Activated CD8-positive, alpha-beta memory T cell treated with anti-CD3 and anti-CD28 coated beads for 4 hours (primary cell): ENCODE data around the gene KHK.

ENCODE experiments used
- DNase-seq, 2 donors: peaks; one replicate each; pipeline ENCODE4 v3.0.0-alpha.2; 2020; ENCODE audit warnings: low read depth in 2 of 2

KHK gene

GRCh38 chr2:27081984-27082772 is 4.4 kb upstream of the KHK start:
- no peak for DNase-seq

- DNase-seq, result no peak
Measured at GRCh38 chr2:27082773-27083409, 3.7 kb upstream of the KHK start.

GRCh38 chr2:27083410-27084296 is 2.9 kb upstream of the KHK start:
- DNase-seq, result no peak

GRCh38 chr2:27084297-27085061 is 2.1 kb upstream of the KHK start:
- DNase-seq, result no peak

GRCh38 chr2:27085062-27085672 is 1.4 kb upstream of the KHK start:
- no peak for DNase-seq

GRCh38 chr2:27085673-27086089 is 891 bp upstream of the KHK start:
- DNase-seq, result no peak

- DNase-seq, result peak; percentile 93 to 97
Measured at GRCh38 chr2:27086090-27086723, 365 bp upstream of the KHK start.

- DNase-seq, result no peak
Measured at GRCh38 chr2:27087823-27088410, 1.3 kb downstream of the KHK start.

- DNase-seq, result no peak
Measured at GRCh38 chr2:27088634-27089033, 2.1 kb downstream of the KHK start.

GRCh38 chr2:27089111-27089954 is 2.8 kb downstream of the KHK start:
- no peak for DNase-seq

GRCh38 chr2:27091746-27092695 is 5.4 kb downstream of the KHK start:
- DNase-seq, result no peak

GRCh38 chr2:27092696-27093429 is 6.3 kb downstream of the KHK start:
- no peak for DNase-seq

GRCh38 chr2:27093430-27094352 is 7.1 kb downstream of the KHK start:
- no peak for DNase-seq

GRCh38 chr2:27094353-27094984 is 7.9 kb downstream of the KHK start:
- DNase-seq, result no peak

- no peak for DNase-seq
Measured at GRCh38 chr2:27095427-27095744, 8.8 kb downstream of the KHK start.
